H9 (cell line): ENCODE results near the gene DTNBP1. TPM values are rescaled to one million over a fixed set of nuclear protein-coding genes. Genes with fewer than 3 reads are reported as not detected.

Experiments
- DNase-seq: peaks from one replicate; pipeline ENCODE4 v3.0.0-alpha.2; 2017
- H2AFZ ChIP-seq: one replicate; pipeline ENCODE4 v1.6.1; 2013; ENCODE audit warnings: mild to moderate bottlenecking, low read length, control low read depth, moderate library complexity
- H2AK5ac ChIP-seq: 2 replicates; pipeline ENCODE4 v1.6.1; 2013; ENCODE audit warnings: low read length, control low read depth, mixed read lengths; ENCODE audit not compliant: insufficient read length
- H2BK120ac ChIP-seq: one replicate; pipeline ENCODE4 v1.6.1; 2013; ENCODE audit warnings: low read depth, mild to moderate bottlenecking, low read length, control low read depth, inconsistent platforms; ENCODE audit not compliant: poor library complexity, severe bottlenecking
- H2BK12ac ChIP-seq: 2 replicates; pipeline ENCODE4 v1.6.1; 2013; ENCODE audit warnings: low read length, control low read depth, mixed read lengths, low read depth; ENCODE audit not compliant: insufficient read length
- H2BK15ac ChIP-seq: 2 replicates; pipeline ENCODE4 v1.6.1; 2013; ENCODE audit warnings: low read depth, low read length, control low read depth
- H2BK20ac ChIP-seq: one replicate; pipeline ENCODE4 v1.6.1; 2013; ENCODE audit warnings: low read depth, mild to moderate bottlenecking, low read length, control low read depth, inconsistent platforms; ENCODE audit not compliant: poor library complexity, severe bottlenecking
- H2BK5ac ChIP-seq: 2 replicates; pipeline ENCODE4 v1.6.1; 2013; ENCODE audit warnings: low read length, control low read depth, mixed read lengths; ENCODE audit not compliant: insufficient read length
- H3K14ac ChIP-seq: 2 replicates; pipeline ENCODE4 v1.6.1; 2013; ENCODE audit warnings: low read length, control low read depth; ENCODE audit not compliant: insufficient read depth
- H3K18ac ChIP-seq: 2 replicates; pipeline ENCODE4 v1.6.1; 2013; ENCODE audit warnings: low read depth, mild to moderate bottlenecking, mixed read lengths, low read length, control low read depth; ENCODE audit not compliant: insufficient read length
- H3K23ac ChIP-seq: 2 replicates; pipeline ENCODE4 v1.6.1; 2013; ENCODE audit warnings: low read length, control low read depth, mixed read lengths, low read depth; ENCODE audit not compliant: insufficient read length
- H3K23me2 ChIP-seq: 2 replicates; pipeline ENCODE4 v1.6.1; 2013; ENCODE audit warnings: low read depth, mild to moderate bottlenecking, mixed read lengths, low read length, control low read depth; ENCODE audit not compliant: insufficient read length, poor library complexity, severe bottlenecking
- H3K27ac ChIP-seq: 2 replicates; pipeline ENCODE4 v1.5.1; 2013; ENCODE audit warnings: low read length, control low read depth, mixed read lengths, low read depth; ENCODE audit not compliant: insufficient read length
- H3K27me3 ChIP-seq: 2 replicates; pipeline ENCODE4 v1.6.1; 2013; ENCODE audit warnings: low read length, control low read depth, inconsistent platforms; ENCODE audit not compliant: insufficient read depth
- H3K4ac ChIP-seq: 2 replicates; pipeline ENCODE4 v1.6.1; 2013; ENCODE audit warnings: low read depth, mild to moderate bottlenecking, control low read depth, inconsistent platforms, low read length, moderate library complexity
- H3K4me1 ChIP-seq: 2 replicates; pipeline ENCODE4 v1.6.1; 2013; ENCODE audit warnings: low read length, control low read depth, inconsistent platforms; ENCODE audit not compliant: insufficient read depth
- H3K4me2 ChIP-seq: 2 replicates; pipeline ENCODE4 v1.6.1; 2013; ENCODE audit warnings: low read length, control low read depth, mixed read lengths; ENCODE audit not compliant: insufficient read length, insufficient read depth
- H3K56ac ChIP-seq: 2 replicates; pipeline ENCODE4 v1.6.1; 2013; ENCODE audit warnings: low read depth, mild to moderate bottlenecking, mixed read lengths, low read length, control low read depth; ENCODE audit not compliant: insufficient read length
- H3K79me1 ChIP-seq: 2 replicates; pipeline ENCODE4 v1.6.1; 2013; ENCODE audit warnings: low read depth, mild to moderate bottlenecking, moderate library complexity, low read length, control low read depth, inconsistent platforms; ENCODE audit not compliant: insufficient read depth, poor library complexity, severe bottlenecking
- H3K79me2 ChIP-seq: 2 replicates; pipeline ENCODE4 v1.6.1; 2013; ENCODE audit warnings: low read length, control low read depth, inconsistent platforms; ENCODE audit not compliant: insufficient read depth
- H3K9ac ChIP-seq: 2 replicates; pipeline ENCODE4 v1.6.1; 2013; ENCODE audit warnings: low read length, control low read depth, mixed read lengths; ENCODE audit not compliant: insufficient read length; ENCODE audit errors: extremely low read depth
- H3K9me3 ChIP-seq: one replicate; pipeline ENCODE4 v1.6.1; 2013; ENCODE audit warnings: low read depth, low read length, inconsistent platforms; ENCODE audit not compliant: control insufficient read depth
- H3T11ph ChIP-seq: one replicate; pipeline ENCODE4 v1.6.1; 2013; ENCODE audit warnings: mild to moderate bottlenecking, low read length, control low read depth, inconsistent platforms
- H4K20me1 ChIP-seq: one replicate; pipeline ENCODE4 v1.6.1; 2013; ENCODE audit not compliant: control insufficient read depth, insufficient read length, insufficient read depth
- H4K5ac ChIP-seq: 2 replicates; pipeline ENCODE4 v1.6.1; 2013; ENCODE audit warnings: low read depth, mild to moderate bottlenecking, mixed read lengths, low read length, control low read depth; ENCODE audit not compliant: insufficient read length
- H4K8ac ChIP-seq: replicated peaks from 2 replicates; pipeline ENCODE4 v1.6.1; 2013; ENCODE audit warnings: low read length, control low read depth, mixed read lengths, low read depth; ENCODE audit not compliant: insufficient read length
- H4K91ac ChIP-seq: 2 replicates; pipeline ENCODE4 v1.6.1; 2013; ENCODE audit warnings: low read depth, mild to moderate bottlenecking, moderate library complexity, mixed read lengths, low read length, control low read depth; ENCODE audit not compliant: insufficient read length
- H3K27ac Mint-ChIP-seq, 3 experiments: 2 replicates in 2 of 3; 3 replicates in 1 of 3; pipeline ENCODE4 v1.8.0; 2020 to 2021; ENCODE audit warnings: mixed read lengths in 3 of 3, mild to moderate bottlenecking in 1 of 3, moderate library complexity in 1 of 3
- H3K27me3 Mint-ChIP-seq: 2 replicates; pipeline ENCODE4 v1.8.0; 2021; ENCODE audit warnings: low read depth, mild to moderate bottlenecking, moderate library complexity, mixed read lengths
- H3K36me3 Mint-ChIP-seq, 3 experiments: 2 replicates in 2 of 3; 3 replicates in 1 of 3; pipeline ENCODE4 v1.8.0; 2020 to 2021; ENCODE audit warnings: low read depth in 3 of 3, mixed read lengths in 3 of 3; ENCODE audit not compliant: insufficient read depth in 1 of 3
- H3K4me1 Mint-ChIP-seq, 2 experiments: 2 replicates each; pipeline ENCODE4 v1.8.0; 2020; ENCODE audit warnings: mixed read lengths in 2 of 2
- H3K4me3 Mint-ChIP-seq, 2 experiments: 2 replicates in 1 of 2; 3 replicates in 1 of 2; pipeline ENCODE4 v1.8.0; 2020 to 2021; ENCODE audit warnings: mild to moderate bottlenecking in 2 of 2, mixed read lengths in 2 of 2, moderate library complexity in 1 of 2
- H3K9me3 Mint-ChIP-seq, 2 experiments: 2 replicates in 1 of 2; 3 replicates in 1 of 2; pipeline ENCODE4 v1.8.0; 2020; ENCODE audit warnings: mild to moderate bottlenecking in 2 of 2, mixed read lengths in 2 of 2, moderate library complexity in 1 of 2
- CTCF ChIP-seq: fragments of 200-600 bp; sonication (generic); conservative IDR thresholded peaks from 3 replicates; pipeline ENCODE4 v1.8.0; 2021; ENCODE audit warnings: antibody characterized with exemption, mild to moderate bottlenecking
- WGBS: extraction: QIAGEN DNeasy Blood & Tissue Kit; methylation state at CpG from one replicate; pipeline ENCODE4 v1.1.7; 2013; ENCODE audit warnings: missing lambda C conversion rate, low lambda C conversion rate, mixed read lengths; ENCODE audit not compliant: insufficient read length; ENCODE audit errors: extremely low coverage; 5-methylcytosine and 5-hydroxymethylcytosine counted together
- total RNA-seq: library from RNA; stranded (reverse); gene quantifications from 2 replicates; pipeline ENCODE4 v1.2.1, GENCODE V29; 2021

The DTNBP1 gene
- total RNA-seq, 1 experiment from 2014 or later = 12.9 TPM

DNA sequence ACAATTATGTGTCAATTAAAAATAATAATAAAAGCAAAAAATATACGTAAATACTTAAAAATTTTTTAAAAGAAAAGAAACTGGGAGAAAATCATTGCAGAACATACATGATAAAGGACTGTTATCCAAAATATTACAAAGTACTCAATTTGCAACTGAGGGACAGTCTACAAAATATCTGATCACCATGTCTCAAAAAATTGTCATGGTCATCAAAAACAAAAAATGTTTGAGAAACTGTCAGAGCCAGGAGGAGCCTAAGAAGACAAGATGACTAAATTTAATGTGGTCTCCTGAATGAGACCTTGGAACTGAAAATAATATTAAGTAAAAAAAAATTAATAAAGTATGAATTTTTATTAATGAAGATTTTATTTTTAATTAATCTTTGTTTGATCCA lies 43.5 kb downstream of the DTNBP1 start:
- Mint-ChIP-seq H3K9me3 (no peaks in the 10 kb centered on the region), H3K27me3 (no peaks in the 10 kb centered on the region), H3K4me1 (peaks cover 28 to 31% of the 10 kb centered on the region in 2 experiments), H3K36me3 (peaks cover 0 to 7% (median 2%) of the 10 kb centered on the region in 3 experiments; a peak in 5 of 7 replicates), H3K4me3 (no peak overlapping the region), H3K27ac (no peak overlapping the region)
- no peak overlapping the region for H3T11ph ChIP-seq
- H2AK5ac ChIP-seq = no peak overlapping the region
- H3K23ac ChIP-seq = no peak overlapping the region
- no peak overlapping the region for H3K18ac ChIP-seq
- H3K27ac ChIP-seq = no peak overlapping the region
- no peaks in the 10 kb centered on the region for H3K79me1 ChIP-seq
- H3K4me2 ChIP-seq = no peak overlapping the region
- no peak overlapping the region for H2BK15ac ChIP-seq
- no peaks in the 10 kb centered on the region for H4K20me1 ChIP-seq
- no peak overlapping the region for H4K8ac ChIP-seq
- no peak overlapping the region for H2BK12ac ChIP-seq
- WGBS = no CpG with 5 or more reads among the region's 1 CpG
- H2BK120ac ChIP-seq = no peak overlapping the region
- no peaks in the 10 kb centered on the region for H3K9me3 ChIP-seq
- no peaks in the 10 kb centered on the region for H3K23me2 ChIP-seq
- no peak overlapping the region for H2BK20ac ChIP-seq
- H4K91ac ChIP-seq = no peak overlapping the region
- no peaks in the 10 kb centered on the region for H3K27me3 ChIP-seq
- no peak overlapping the region for H3K56ac ChIP-seq
- TF ChIP-seq CTCF = no peak
- no peak overlapping the region for H3K9ac ChIP-seq
- no peak overlapping the region for H2BK5ac ChIP-seq
- H3K79me2 ChIP-seq = no peaks in the 10 kb centered on the region
- no peak overlapping the region for H2AFZ ChIP-seq
- no peak for DNase-seq
- H4K5ac ChIP-seq = no peak overlapping the region
- no peak overlapping the region for H3K14ac ChIP-seq
- no peak overlapping the region for H3K4ac ChIP-seq
- H3K4me1 ChIP-seq = peaks cover 5% of the 10 kb centered on the region; the same call in 1 of the 2 replicates
